Adrenal gland (tissue), 5 donors: Measurements from ENCODE around the gene WNT8A.

Source experiments
- CTCF ChIP-seq, 6 experiments: fragments of 450-650 bp in 4 of 6; fragments of 200-600 bp in 2 of 6; sonication (generic) in 1 of 6; IDR thresholded peaks; 1 replicate in 5 of 6; 2 replicates in 1 of 6; pipeline versions ENCODE4 v1.5.1 to v1.8.0; 2016 to 2021; ENCODE audit warnings: antibody characterized with exemption in 6 of 6, mild to moderate bottlenecking in 2 of 6, moderate library complexity in 1 of 6
- POLR2A ChIP-seq, 2 donors: fragments of 450-650 bp; IDR thresholded peaks; one replicate each; pipeline ENCODE4 v1.6.1; 2017; ENCODE audit warnings: antibody characterized with exemption in 2 of 2, mild to moderate bottlenecking in 2 of 2, moderate library complexity in 1 of 2
- donor health status: DM: no; HTN: no; CAD: no.

- no peak for TF ChIP-seq CTCF (IDR thresholded peaks at IDR 0.05)
- TF ChIP-seq POLR2A (IDR thresholded peaks at IDR 0.05): no peak
These were observed 32.2 kb upstream of the WNT8A start for GRCh38 chr5:138051441-138052296.
